Activated T-helper 1 cell treated with Interleukin-2 at 50 U/mL for 16 hours (primary cell): ENCODE results near the gene WDR45B.
A peak's percentile ranks its signal among the peaks of the same experiment; 100 is the strongest.
"Not testable (repeated sequence)": the region's sequence is repeated elsewhere in the genome, so short reads cannot be mapped to it uniquely, and the experiment has no call there.

Source experiments
- DNase-seq: peaks from one replicate; pipeline ENCODE4 v3.0.0-alpha.2; 2020; ENCODE audit warnings: low read depth

The WDR45B gene

GRCh38 chr17:82657926-82658325, 9.7 kb upstream of the WDR45B start:
- no peak for DNase-seq

- DNase-seq = no peak
Observed at GRCh38 chr17:82656266-82656665, 8.0 kb upstream of the WDR45B start.

- no peak for DNase-seq
Observed at GRCh38 chr17:82655523-82655922, 7.3 kb upstream of the WDR45B start.

GRCh38 chr17:82655038-82655479, 6.8 kb upstream of the WDR45B start:
- no peak for DNase-seq

GRCh38 chr17:82654611-82655010, 6.4 kb upstream of the WDR45B start:
- not testable (repeated sequence) for DNase-seq

- no peak for DNase-seq
Observed at GRCh38 chr17:82653651-82654528, 5.6 kb upstream of the WDR45B start.

GRCh38 chr17:82650723-82651122, 2.5 kb upstream of the WDR45B start:
- DNase-seq = no peak

GRCh38 chr17:82649501-82650261, 1.4 kb upstream of the WDR45B start:
- DNase-seq = no peak

GRCh38 chr17:82648742-82649331, 593 bp upstream of the WDR45B start:
- DNase-seq = no peak

- DNase-seq = peak; percentile 24
Observed at GRCh38 chr17:82647593-82648164, 565 bp downstream of the WDR45B start.

GRCh38 chr17:82645516-82645915, 2.7 kb downstream of the WDR45B start:
- no peak for DNase-seq

GRCh38 chr17:82644148-82644547, 4.1 kb downstream of the WDR45B start:
- DNase-seq = no peak

GRCh38 chr17:82642022-82642421, 6.2 kb downstream of the WDR45B start:
- DNase-seq = no peak

GRCh38 chr17:82640036-82640435, 8.2 kb downstream of the WDR45B start:
- no peak for DNase-seq

GRCh38 chr17:82639628-82640027, 8.6 kb downstream of the WDR45B start:
- no peak for DNase-seq

GRCh38 chr17:82638183-82638773, 10.0 kb downstream of the WDR45B start:
- no peak for DNase-seq

- no peak for DNase-seq
Observed at GRCh38 chr17:82636626-82637598, 11.3 kb downstream of the WDR45B start.

GRCh38 chr17:82633343-82633742, 14.9 kb downstream of the WDR45B start:
- no peak for DNase-seq

- no peak for DNase-seq
Observed at GRCh38 chr17:82632451-82632850, 15.8 kb downstream of the WDR45B start.

- DNase-seq = no peak
Observed at GRCh38 chr17:82631544-82631943, 16.7 kb downstream of the WDR45B start.

- no peak for DNase-seq
Observed at GRCh38 chr17:82630212-82630611, 18.0 kb downstream of the WDR45B start.
